GM18526 (cell line): Measurements from ENCODE around the gene CAMKMT.

Source experiments
- POLR2A ChIP-seq: IDR thresholded peaks from 3 replicates; pipeline ENCODE4 v1.6.1; 2011; ENCODE audit not compliant: insufficient read length; ENCODE audit errors: extremely low read depth

CAMKMT gene

GRCh38 chr2:44716131-44716530, 354.4 kb downstream of the CAMKMT start:
- no peak for TF ChIP-seq POLR2A

- no peak for TF ChIP-seq POLR2A
Measured at GRCh38 chr2:44718431-44718830, 356.7 kb downstream of the CAMKMT start.

- no peak for TF ChIP-seq POLR2A
Measured at GRCh38 chr2:44719562-44719961, 357.8 kb downstream of the CAMKMT start.

GRCh38 chr2:44722026-44722625, 360.4 kb downstream of the CAMKMT start:
- TF ChIP-seq POLR2A: no peak

- no peak for TF ChIP-seq POLR2A
Measured at GRCh38 chr2:44723921-44724320, 362.2 kb downstream of the CAMKMT start.

GRCh38 chr2:44730593-44730992, 368.8 kb downstream of the CAMKMT start:
- no peak for TF ChIP-seq POLR2A

GRCh38 chr2:44731505-44731904, 369.8 kb downstream of the CAMKMT start:
- TF ChIP-seq POLR2A: no peak

- no peak for TF ChIP-seq POLR2A
Measured at GRCh38 chr2:44736270-44736942, 374.7 kb downstream of the CAMKMT start.

GRCh38 chr2:44740678-44741077, 378.9 kb downstream of the CAMKMT start:
- TF ChIP-seq POLR2A: no peak

- no peak for TF ChIP-seq POLR2A
Measured at GRCh38 chr2:44741507-44741906, 379.8 kb downstream of the CAMKMT start.

- no peak for TF ChIP-seq POLR2A
Measured at GRCh38 chr2:44742057-44742456, 380.3 kb downstream of the CAMKMT start.

- no peak for TF ChIP-seq POLR2A
Measured at GRCh38 chr2:44743473-44743872, 381.7 kb downstream of the CAMKMT start.

GRCh38 chr2:44744961-44745892, 383.5 kb downstream of the CAMKMT start:
- no peak for TF ChIP-seq POLR2A

GRCh38 chr2:44745922-44746766, 384.4 kb downstream of the CAMKMT start:
- no peak for TF ChIP-seq POLR2A
